ENCODE results near the gene SV2C.
A peak's percentile ranks its signal among the peaks of the same experiment; 100 is the strongest.
"Not testable (repeated sequence)": the region's sequence is repeated elsewhere in the genome, so short reads cannot be mapped to it uniquely, and the experiment has no call there.

The SV2C gene

GRCh38 chr5:76332611-76333205, 249.5 kb downstream of the SV2C start:
- DNase-seq (ENCODE audit: low spot score): no peak

GRCh38 chr5:76333571-76333970, 250.4 kb downstream of the SV2C start:
- DNase-seq (ENCODE audit: low spot score): no peak
- TF ChIP-seq CTCF (IDR thresholded peaks at IDR 0.05; ENCODE audit: extremely low read depth, missing control alignments): no peak

More at GRCh38 chr5:76332611-76333205, 249.5 kb downstream of the SV2C start:
- no peak for TF ChIP-seq CTCF (IDR thresholded peaks at IDR 0.05; ENCODE audit: extremely low read depth, missing control alignments)

GRCh38 chr5:76334574-76334973, 251.4 kb downstream of the SV2C start:
- no peak for TF ChIP-seq CTCF (IDR thresholded peaks at IDR 0.05; ENCODE audit: extremely low read depth, missing control alignments)
- no peak for DNase-seq (ENCODE audit: low spot score)

GRCh38 chr5:76335451-76335850, 252.3 kb downstream of the SV2C start:
- DNase-seq (ENCODE audit: low spot score): not testable (repeated sequence)

- not testable (repeated sequence) for DNase-seq (ENCODE audit: low spot score)
Observed at GRCh38 chr5:76336253-76336809, 253.1 kb downstream of the SV2C start.

- peak; percentile 39 for TF ChIP-seq CTCF (IDR thresholded peaks at IDR 0.05; ENCODE audit: extremely low read depth, missing control alignments)
- peak; percentile 75 for DNase-seq (ENCODE audit: low spot score)
Observed at GRCh38 chr5:76337953-76338451, 254.8 kb downstream of the SV2C start.

GRCh38 chr5:76339919-76340318, 256.7 kb downstream of the SV2C start:
- DNase-seq (ENCODE audit: low spot score): no peak
- no peak for TF ChIP-seq CTCF (IDR thresholded peaks at IDR 0.05; ENCODE audit: extremely low read depth, missing control alignments)

GRCh38 chr5:76341651-76342334, 258.6 kb downstream of the SV2C start:
- no peak for TF ChIP-seq CTCF (IDR thresholded peaks at IDR 0.05; ENCODE audit: extremely low read depth, missing control alignments)
- DNase-seq (ENCODE audit: low spot score): no peak

Measured in GM20000 (cell line).